DND-41 (cell line): ENCODE measurements around the gene CRACR2B.

Experiments
- CTCF ChIP-seq: IDR thresholded peaks from 2 replicates; pipeline ENCODE4 v1.5.1; 2012; ENCODE audit warnings: borderline replicate concordance, low read length, moderate library complexity, mild to moderate bottlenecking; ENCODE audit not compliant: poor library complexity, severe bottlenecking; ENCODE audit errors: extremely low read depth
- EZH2 ChIP-seq: IDR thresholded peaks from 3 replicates; pipeline ENCODE4 v1.6.1; 2012; ENCODE audit warnings: borderline replicate concordance, low read depth, mild to moderate bottlenecking, moderate library complexity, low read length, inconsistent platforms; ENCODE audit not compliant: severe bottlenecking

GRCh38 chr11:862081-862661, 34.5 kb downstream of the CRACR2B start:
- TF ChIP-seq CTCF (no peak), EZH2 (no peak)
